K562 (cell line): ENCODE data around the gene DCP2. TPM values are rescaled to one million over a fixed set of nuclear protein-coding genes. Genes with fewer than 3 reads are reported as not detected.

Experiments
- ATAC-seq: fragments of 200-7000 bp; cut with Tn5 transposase; 3 replicates; pipeline ENCODE4 v1.9.1; 2020; ENCODE audit warnings: moderate library complexity
- BruUV-seq: library from RNA; stranded (reverse); fragments of 400-500 nt; replicated peaks from 2 replicates; lab custom pipeline; 2021; lab: Mats Ljungman, UMichigan
- CTCF ChIA-PET: fragments of 300-600 bp; formaldehyde crosslinking; extraction: SDS; loops from one replicate; lab custom pipeline; 2021; ENCODE audit warnings: low intra/inter-chr PET ratio; lab: Yijun Ruan, JAX
- POLR2A ChIA-PET: fragments of 300-600, 350-650 bp; sonication (Branson Sonifier 250); formaldehyde crosslinking; extraction: SDS; loops from one replicate; lab custom pipeline; 2021; ENCODE audit warnings: antibody characterized with exemption, inconsistent platforms; lab: Yijun Ruan, JAX
- DNase-seq, 4 experiments: peaks; one replicate each; pipeline versions ENCODE4 v3.0.0 to v3.0.0-alpha.2; 2011 to 2018; ENCODE audit warnings: low spot score in 3 of 4, mixed read lengths in 3 of 4; ENCODE audit errors: extremely low read depth in 1 of 4
- FAIRE-seq: peaks from 2 replicates; lab custom pipeline; 2011; peaks lifted over from hg19 to GRCh38; lab: Jason Lieb, UNC
- H2AFZ ChIP-seq: 2 replicates; pipeline ENCODE4 v1.6.0; 2011; ENCODE audit warnings: low read depth, low read length, control low read depth, inconsistent platforms
- H3K27ac ChIP-seq: fragments of 200-600 bp; 3 replicates; pipeline ENCODE4 v1.8.0; 2011; ENCODE audit warnings: low read depth, mild to moderate bottlenecking, control low read depth, inconsistent platforms, low read length, moderate library complexity, mixed read lengths; ENCODE audit errors: extremely low read depth
- H3K27me3 ChIP-seq, 2 experiments: fragments of 300-600 bp in 1 of 2; 2 replicates in 1 of 2; 3 replicates in 1 of 2; pipeline versions ENCODE4 v1.6.0 to v1.8.0; 2011; ENCODE audit warnings: inconsistent platforms in 2 of 2, low read length in 2 of 2, mild to moderate bottlenecking in 1 of 2, mixed read lengths in 1 of 2, moderate library complexity in 1 of 2; ENCODE audit not compliant: control insufficient read depth in 2 of 2, insufficient read depth in 2 of 2
- H3K36me3 ChIP-seq: fragments of 300-600 bp; 3 replicates; pipeline ENCODE4 v1.8.0; 2011; ENCODE audit warnings: mild to moderate bottlenecking, low read length, inconsistent platforms; ENCODE audit not compliant: control insufficient read depth, insufficient read depth
- H3K4me1 ChIP-seq, 2 experiments: fragments of 200-600 bp in 1 of 2; replicated peaks in 1 of 2; 2 replicates in 1 of 2; 3 replicates in 1 of 2; pipeline versions ENCODE4 v1.5.1 to v1.8.0; 2011; ENCODE audit warnings: inconsistent platforms in 2 of 2, low read length in 2 of 2, mild to moderate bottlenecking in 1 of 2, mixed read lengths in 1 of 2, moderate library complexity in 1 of 2; ENCODE audit not compliant: control insufficient read depth in 2 of 2, insufficient read depth in 2 of 2
- H3K4me2 ChIP-seq: 2 replicates; pipeline ENCODE4 v1.6.1; 2011; ENCODE audit warnings: low read length, control low read depth, inconsistent platforms, mixed read lengths; ENCODE audit not compliant: insufficient read depth
- H3K4me3 ChIP-seq: fragments of 200-600 bp; sonication (generic), shearing (Covaris generic); 2 replicates; pipeline ENCODE4 v1.5.1; 2016; ENCODE audit warnings: control low read depth, inconsistent platforms
- H3K79me2 ChIP-seq: fragments of 200-600 bp; 3 replicates; pipeline ENCODE4 v1.8.0; 2011; ENCODE audit warnings: low read length, inconsistent platforms; ENCODE audit not compliant: control insufficient read depth, insufficient read depth
- H3K9ac ChIP-seq, 2 experiments: 2 replicates each; pipeline versions ENCODE4 v1.6.0 to v1.6.1; 2011; ENCODE audit warnings: low read depth in 2 of 2, low read length in 2 of 2, control low read depth in 1 of 2, inconsistent platforms in 1 of 2, mild to moderate bottlenecking in 1 of 2, mixed read lengths in 1 of 2; ENCODE audit not compliant: insufficient read depth in 1 of 2
- H3K9me1 ChIP-seq: one replicate; pipeline ENCODE4 v1.6.0; 2011; ENCODE audit warnings: inconsistent platforms, mild to moderate bottlenecking, low read length, moderate library complexity; ENCODE audit not compliant: control insufficient read depth, insufficient read depth
- H3K9me3 ChIP-seq: replicated peaks from 2 replicates; pipeline ENCODE4 v1.5.1; 2011; ENCODE audit warnings: low read depth, low read length, inconsistent platforms; ENCODE audit not compliant: control insufficient read depth, insufficient read depth
- H4K20me1 ChIP-seq: replicated peaks from 2 replicates; pipeline ENCODE4 v1.6.1; 2011; ENCODE audit warnings: low read length, inconsistent platforms, mixed read lengths; ENCODE audit not compliant: control insufficient read depth, insufficient read depth
- CTBP1 ChIP-seq: fragments of 450-650 bp; IDR thresholded peaks from 2 replicates; pipeline ENCODE4 v1.6.1; 2016; ENCODE audit warnings: borderline replicate concordance
- FIP1L1 ChIP-seq: fragments of 200-400 bp; formaldehyde crosslinking; IDR thresholded peaks from 2 replicates; pipeline ENCODE4 v1.6.1; 2018; ENCODE audit warnings: mild to moderate bottlenecking, low read depth, low read length; ENCODE audit not compliant: poor library complexity, severe bottlenecking
- MED1 ChIP-seq: sonication (generic); formaldehyde crosslinking; IDR thresholded peaks from 2 replicates; pipeline ENCODE4 v1.8.1; 2023; ENCODE audit warnings: missing genetic modification reagents, borderline replicate concordance
- POLR2H ChIP-seq: IDR thresholded peaks from 2 replicates; pipeline ENCODE4 v1.6.1; 2016; ENCODE audit warnings: missing genetic modification characterization, low read depth, mild to moderate bottlenecking, control low read depth, missing compliant biosample characterization, moderate library complexity
- RAD51 ChIP-seq: fragments of 450-650 bp; IDR thresholded peaks from 2 replicates; pipeline ENCODE4 v1.7.1; 2016; ENCODE audit warnings: low read depth, mild to moderate bottlenecking, borderline replicate concordance
- RFX5 ChIP-seq: IDR thresholded peaks from 2 replicates; pipeline ENCODE4 v1.6.1; 2011; ENCODE audit warnings: low read depth, mild to moderate bottlenecking, improper control_type of control experiment, low read length
- SMAD2 ChIP-seq: fragments of 150-350 bp; IDR thresholded peaks from 2 replicates; pipeline ENCODE4 v1.6.1; 2014; ENCODE audit warnings: low read depth, mild to moderate bottlenecking, low read length
- SMARCA4 ChIP-seq: fragments of 450-650 bp; IDR thresholded peaks from 2 replicates; pipeline ENCODE4 v1.6.1; 2016
- SP1 ChIP-seq: sonication (generic); formaldehyde crosslinking; IDR thresholded peaks from 2 replicates; pipeline ENCODE4 v1.8.1; 2022; ENCODE audit warnings: mild to moderate bottlenecking, missing genetic modification reagents
- TBP ChIP-seq: optimal IDR thresholded peaks from 2 replicates; pipeline ENCODE3; 2011; ENCODE audit warnings: low read depth, low read length, improper control_type of control experiment
- ZC3H4 ChIP-seq: sonication (generic); formaldehyde crosslinking; IDR thresholded peaks from 2 replicates; pipeline ENCODE4 v1.9.0; 2021; ENCODE audit warnings: missing genetic modification reagents, borderline replicate concordance
- ZFP1 ChIP-seq: fragments of 450-650 bp; formaldehyde crosslinking; IDR thresholded peaks from 2 replicates; pipeline ENCODE4 v1.4.0; 2020; ENCODE audit warnings: mild to moderate bottlenecking, mixed read lengths
- ZNF282 ChIP-seq: sonication (generic); formaldehyde crosslinking; IDR thresholded peaks from 2 replicates; pipeline ENCODE4 v1.8.1; 2023; ENCODE audit warnings: missing genetic modification reagents
- WGBS: fragments of 100-300 bp; shearing (Covaris generic); methylation state at CpG from one replicate; pipeline ENCODE4 v1.1.6; 2016; ENCODE audit warnings: low coverage, mixed read lengths; ENCODE audit not compliant: insufficient coverage; ENCODE audit errors: missing lambda C conversion rate; 5-methylcytosine and 5-hydroxymethylcytosine counted together
- in situ Hi-C: fragments of 300-500 bp; cut with MboI; formaldehyde crosslinking; loops from 4 replicates; pipeline ENCODE4 v1.15.0; 2018; ENCODE audit warnings: inconsistent platforms, mixed read lengths
- intact Hi-C: fragments of 100-400 bp; cut with micrococcal nuclease; formaldehyde crosslinking; loops from 2 replicates; pipeline ENCODE4 v1.14.2; 2022
- polyA plus RNA-seq, 8 experiments: library from polyadenylated mRNA; depleted of rRNA in 4 of 8; stranded (reverse) in 5 of 8; unstranded in 3 of 8; fragments of >200 nt; fragmentation: Nextera tagmentation in 2 of 8; fragmentation: Illumina TruSeq in 1 of 8; extraction: Ambion mirVana in 2 of 8; extraction: Trizol in 1 of 8; gene quantifications; 2 replicates each; pipeline versions ENCODE4 v1.2.1 to v1.2.3, GENCODE V29; 2011 to 2014; ENCODE audit warnings: inconsistent platforms in 1 of 8, missing spikeins in 1 of 8
- total RNA-seq, 7 experiments: library from RNA; depleted of rRNA in 6 of 7; stranded (reverse); fragments of >200 nt in 6 of 7; fragmentation: Illumina TruSeq in 2 of 7; extraction: Trizol in 2 of 7; gene quantifications; 2 replicates each; pipeline versions ENCODE4 v1.2.1 to v1.2.3, GENCODE V29; 2011 to 2021; ENCODE audit warnings: low replicate concordance in 1 of 7
- TF ChIP-seq, protein P1 (sequence below): fragments of 450-650 bp; formaldehyde crosslinking; conservative IDR thresholded peaks from 2 replicates; pipeline ENCODE4 v1.4.0; 2022; ENCODE audit warnings: mild to moderate bottlenecking, missing genetic modification characterization
- TF ChIP-seq, protein P2 (sequence below): IDR thresholded peaks from 2 replicates; pipeline ENCODE4 v1.6.1; 2016; ENCODE audit warnings: missing genetic modification characterization, missing compliant biosample characterization

Gene DCP2
- total and polyA plus RNA-seq, 9 of the 15 experiments (the other 6 are each of a cell fraction or from before 2014, with no cell fraction given) = 25.9 to 109 (median 46.7) TPM

DNA sequence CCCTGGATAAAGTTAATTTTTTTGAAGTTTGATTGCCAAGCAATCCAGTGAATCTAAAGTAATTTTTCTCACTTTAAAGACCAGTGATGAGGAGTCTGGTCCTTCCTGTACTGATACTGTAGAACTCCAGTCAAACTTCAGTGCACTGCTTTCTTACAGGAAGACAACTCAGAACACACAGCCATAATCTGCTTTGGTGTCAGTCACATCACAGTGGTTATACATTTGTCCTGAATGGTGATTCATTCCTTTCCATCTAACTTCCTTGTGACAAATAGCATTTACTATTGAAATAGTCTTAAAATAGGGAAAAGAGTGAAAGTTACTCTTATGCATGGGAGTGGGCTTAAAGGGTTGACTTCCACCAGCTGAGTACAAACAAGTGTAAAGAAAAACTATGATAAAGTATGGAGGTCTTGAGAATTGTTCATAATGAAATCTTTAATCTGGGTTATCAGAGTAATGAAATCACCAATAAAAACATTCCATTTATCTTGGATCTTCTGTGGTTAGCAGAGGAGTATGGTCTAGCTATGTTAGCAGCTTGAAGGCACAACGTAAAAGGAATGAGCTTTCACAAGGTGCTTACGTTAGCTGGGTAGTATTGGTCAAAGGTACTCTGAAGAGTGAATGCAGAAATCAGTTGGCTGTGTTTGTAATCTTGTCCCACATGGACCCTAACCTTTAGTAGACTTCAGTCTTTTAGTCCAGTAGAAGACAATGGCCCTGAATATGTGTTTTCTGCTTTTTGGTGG is 41.5 kb downstream of the DCP2 start:
- TF ChIP-seq SMARCA4 (no peak), CTBP1 (no peak), POLR2H (tag) (no peak), MED1 (CRISPR knock-in tag) (no peak), RFX5 (no peak), FIP1L1 (no peak), TBP (no peak), ZFP1 (no peak), RAD51 (no peak), SP1 (CRISPR knock-in tag) (no peak), ZNF282 (CRISPR knock-in tag) (no peak), ZC3H4 (CRISPR knock-in tag) (no peak), SMAD2 (no peak)
- TF ChIP-seq, protein P1, sequence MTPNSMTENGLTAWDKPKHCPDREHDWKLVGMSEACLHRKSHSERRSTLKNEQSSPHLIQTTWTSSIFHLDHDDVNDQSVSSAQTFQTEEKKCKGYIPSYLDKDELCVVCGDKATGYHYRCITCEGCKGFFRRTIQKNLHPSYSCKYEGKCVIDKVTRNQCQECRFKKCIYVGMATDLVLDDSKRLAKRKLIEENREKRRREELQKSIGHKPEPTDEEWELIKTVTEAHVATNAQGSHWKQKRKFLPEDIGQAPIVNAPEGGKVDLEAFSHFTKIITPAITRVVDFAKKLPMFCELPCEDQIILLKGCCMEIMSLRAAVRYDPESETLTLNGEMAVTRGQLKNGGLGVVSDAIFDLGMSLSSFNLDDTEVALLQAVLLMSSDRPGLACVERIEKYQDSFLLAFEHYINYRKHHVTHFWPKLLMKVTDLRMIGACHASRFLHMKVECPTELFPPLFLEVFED (CRISPR knock-in tag) = no peak
- TF ChIP-seq, protein P2, sequence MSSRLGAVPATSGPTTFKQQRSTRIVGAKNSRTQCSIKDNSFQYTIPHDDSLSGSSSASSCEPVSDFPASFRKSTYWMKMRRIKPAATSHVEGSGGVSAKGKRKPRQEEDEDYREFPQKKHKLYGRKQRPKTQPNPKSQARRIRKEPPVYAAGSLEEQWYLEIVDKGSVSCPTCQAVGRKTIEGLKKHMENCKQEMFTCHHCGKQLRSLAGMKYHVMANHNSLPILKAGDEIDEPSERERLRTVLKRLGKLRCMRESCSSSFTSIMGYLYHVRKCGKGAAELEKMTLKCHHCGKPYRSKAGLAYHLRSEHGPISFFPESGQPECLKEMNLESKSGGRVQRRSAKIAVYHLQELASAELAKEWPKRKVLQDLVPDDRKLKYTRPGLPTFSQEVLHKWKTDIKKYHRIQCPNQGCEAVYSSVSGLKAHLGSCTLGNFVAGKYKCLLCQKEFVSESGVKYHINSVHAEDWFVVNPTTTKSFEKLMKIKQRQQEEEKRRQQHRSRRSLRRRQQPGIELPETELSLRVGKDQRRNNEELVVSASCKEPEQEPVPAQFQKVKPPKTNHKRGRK (tag) = no peak
- POLR2A ChIA-PET = interaction anchor here (0.9 kb wide), 1 partner anchor 13 kb away, joined by 3 read pairs; no protein-coding TSS in a partner anchor
- WGBS = 92% methylated on average over 2 of the region's 2 CpGs
- BruUV-seq = no TSS peak
- Histone ChIP-seq H3K79me2 (no peaks in the 10 kb centered on the region), H3K4me1 (no peaks in the 10 kb centered on the region), H3K27ac (no peak overlapping the region), H3K27me3 (no peaks in the 10 kb centered on the region), H2AFZ (no peak overlapping the region), H3K9me3 (no peaks in the 10 kb centered on the region), H3K4me3 (no peak overlapping the region), H3K9ac (no peak overlapping the region), H3K36me3 (peaks cover 85% of the 10 kb centered on the region), H3K9me1 (no peaks in the 10 kb centered on the region), H4K20me1 (no peaks in the 10 kb centered on the region), H3K4me2 (no peak overlapping the region)
- CTCF ChIA-PET = no interaction called here
- FAIRE-seq (no peak), DNase-seq (no peak), ATAC-seq (0 out of 3 replicates have a peak, but pooled peaks have one; percentile 17)
- intact Hi-C loops = no loop called here
- in situ Hi-C loops = no loop called here
